Heart right ventricle (tissue), 16 donors: Measurements from ENCODE around the gene NPTXR. TPM values are rescaled to one million over a fixed set of nuclear protein-coding genes. Genes with fewer than 3 reads are reported as not detected.

Experiments
- ATAC-seq, 8 donors: fragments of 200-7000 bp; cut with Tn5 transposase; one replicate each; pipeline ENCODE4 v1.9.1; 2020; ENCODE audit warnings: mild to moderate bottlenecking in 8 of 8, moderate library complexity in 8 of 8, moderate number of reproducible peaks in 1 of 8
- DNase-seq, 2 donors: peaks; one replicate each; pipeline ENCODE4 v3.0.0-alpha.2; 2020
- H3K27ac ChIP-seq, 10 donors: fragments of 200-600 bp; sonication (generic) in 2 of 10; one replicate each; pipeline versions ENCODE4 v1.5.0 to v1.8.0; 2020 to 2022; ENCODE audit warnings: mild to moderate bottlenecking in 3 of 10
- H3K27me3 ChIP-seq, 7 donors: fragments of 200-600 bp; one replicate each; pipeline ENCODE4 v1.8.0; 2021 to 2022; ENCODE audit warnings: mild to moderate bottlenecking in 2 of 7
- H3K36me3 ChIP-seq, 9 donors: fragments of 200-600 bp; sonication (generic) in 1 of 9; one replicate each; pipeline versions ENCODE4 v1.5.0 to v1.8.0; 2020 to 2022; ENCODE audit warnings: mild to moderate bottlenecking in 2 of 9
- H3K4me1 ChIP-seq, 9 donors: fragments of 200-600 bp; sonication (generic) in 1 of 9; one replicate each; pipeline versions ENCODE4 v1.5.0 to v1.8.0; 2020 to 2022; ENCODE audit warnings: mild to moderate bottlenecking in 4 of 9
- H3K4me3 ChIP-seq, 10 donors: fragments of 200-600 bp; sonication (generic) in 2 of 10; one replicate each; pipeline versions ENCODE4 v1.5.0 to v1.8.0; 2020 to 2022; ENCODE audit warnings: mild to moderate bottlenecking in 7 of 10, moderate library complexity in 2 of 10
- H3K9me3 ChIP-seq, 11 donors: fragments of 200-600 bp in 10 of 11; sonication (generic) in 2 of 11; one replicate each; pipeline versions ENCODE4 v1.5.0 to v1.8.0; 2013 to 2022; ENCODE audit warnings: mild to moderate bottlenecking in 2 of 11, control low read depth in 1 of 11, moderate library complexity in 1 of 11
- whole genome bisulfite sequencing, 2 donors: extraction: QIAGEN DNeasy Blood & Tissue Kit; methylation state at CpG; one replicate each; pipeline ENCODE4 v1.1.7; 2013; ENCODE audit warnings: inconsistent platforms in 1 of 2; 5-methylcytosine and 5-hydroxymethylcytosine counted together
- intact Hi-C, 10 donors: fragments of 100-400 bp; cut with DNase I; formaldehyde crosslinking; loops; one replicate each; pipeline versions ENCODE4 v1.11.1 to v1.14.2; 2022
- polyA plus RNA-seq, 2 donors: library from polyadenylated mRNA; stranded (reverse); fragments of 200-250 nt; gene quantifications; one replicate each; pipeline ENCODE4 v1.2.3, GENCODE V29; 2013
- total RNA-seq, 10 donors: library from RNA; stranded (reverse); fragmentation: NEBNext Ultra II Directional in 3 of 10; extraction: Animal tissue kit (Norgen Biotek cat#: 25700) in 3 of 10; gene quantifications; one replicate each; pipeline versions ENCODE4 v1.2.1 to v1.2.4, GENCODE V29; 2021 to 2023
- TF ChIP-seq, protein P1 (sequence below), 9 donors: fragments of 200-600 bp; sonication (generic) in 2 of 9; IDR thresholded peaks; one replicate each; pipeline versions ENCODE4 v1.5.0 to v1.8.0; 2021 to 2022; ENCODE audit warnings: antibody characterized with exemption in 9 of 9, mild to moderate bottlenecking in 5 of 9, moderate library complexity in 1 of 9
- donor health status: Arrhythmogenic right ventricular cardiomyopathy.
- donor health status: ischemic (EF 13 %, LVEDD 7.1; RV severe dilation, severe dysfunction).
- donor health status: healthy with polysubstance abuse.
- donor health status: DM: no; HTN: yes; CAD: no.
- donor health status: DM: no; HTN: no; CAD: no.
- donor health status: ischemic (EF 25% LVEDD 6.9; RV normal size, moderate dysfunction).
- donor health status: ischemic (EF 25% LVEDD 5.7; RV mildly dilated, moderate dysfunction).
- donor health status: healthy.
- donor health status: DM: yes; HTN: yes; CAD: no.
- donor health status: Ischemic cardiomyopathy.
- donor health status: ischemic (EF 35%, LVEDD 5.7; RV mildly dilated, moderate dysfunction).
- donor health status: nonischemic (EF 11% LVEDD 7.7; RV severe dilation, severe dysfunction).
- donor health status: DM: yes; HTN: yes; CAD: no.
- donor health status: PGD.
- donor health status: ischemic (EF 29% LVEDD 5.4; RV normal size, mild dysfunction).
- donor health status: nonischemic (EF 23%, LVEDD 6.1; RV moderate dilation, normal function).

Gene NPTXR
- total and polyA plus RNA-seq, 12 donors = 8.6 to 32.9 (median 21.4) TPM

GRCh38 chr22:38873469-38874411 lies 29.9 kb upstream of the NPTXR start:
- DNase-seq = no peak

GRCh38 chr22:38872831-38873248 lies 29.0 kb upstream of the NPTXR start:
- H3K4me3 ChIP-seq = peak overlapping the region; percentile 67 to 96 (median 84)
- peaks cover 17 to 45% (median 41%) of the 10 kb centered on the region in 9 donors for H3K4me1 ChIP-seq
- peaks cover 0 to 3% (median 0%) of the 10 kb centered on the region in 11 donors for H3K9me3 ChIP-seq
- 0% methylated on average over 33 to 37 of the region's 37 CpGs for WGBS, 2 donors
- peak overlapping the region; percentile 94 to 99 (median 98) for H3K27ac ChIP-seq
- intact Hi-C loops = loop anchor here in 7 of 10 donors (1.0 to 10.0 kb wide), 10 partner anchors 49 to 444 kb away; partner anchors contain the start of genes APOBEC3B (in 1 of the 7) and RPL3 (in 1 of the 7)
- peaks cover 0 to 22% (median 0%) of the 10 kb centered on the region in 9 donors for H3K36me3 ChIP-seq
- ATAC-seq (peak; percentile 52 to 84 (median 74)), DNase-seq (peak; percentile 75 to 79)
- H3K27me3 ChIP-seq = no peaks in the 10 kb centered on the region
- TF ChIP-seq, protein P1, sequence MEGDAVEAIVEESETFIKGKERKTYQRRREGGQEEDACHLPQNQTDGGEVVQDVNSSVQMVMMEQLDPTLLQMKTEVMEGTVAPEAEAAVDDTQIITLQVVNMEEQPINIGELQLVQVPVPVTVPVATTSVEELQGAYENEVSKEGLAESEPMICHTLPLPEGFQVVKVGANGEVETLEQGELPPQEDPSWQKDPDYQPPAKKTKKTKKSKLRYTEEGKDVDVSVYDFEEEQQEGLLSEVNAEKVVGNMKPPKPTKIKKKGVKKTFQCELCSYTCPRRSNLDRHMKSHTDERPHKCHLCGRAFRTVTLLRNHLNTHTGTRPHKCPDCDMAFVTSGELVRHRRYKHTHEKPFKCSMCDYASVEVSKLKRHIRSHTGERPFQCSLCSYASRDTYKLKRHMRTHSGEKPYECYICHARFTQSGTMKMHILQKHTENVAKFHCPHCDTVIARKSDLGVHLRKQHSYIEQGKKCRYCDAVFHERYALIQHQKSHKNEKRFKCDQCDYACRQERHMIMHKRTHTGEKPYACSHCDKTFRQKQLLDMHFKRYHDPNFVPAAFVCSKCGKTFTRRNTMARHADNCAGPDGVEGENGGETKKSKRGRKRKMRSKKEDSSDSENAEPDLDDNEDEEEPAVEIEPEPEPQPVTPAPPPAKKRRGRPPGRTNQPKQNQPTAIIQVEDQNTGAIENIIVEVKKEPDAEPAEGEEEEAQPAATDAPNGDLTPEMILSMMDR (IDR thresholded peaks at IDR 0.05) = no peak

More at GRCh38 chr22:38873469-38874411, 29.9 kb upstream of the NPTXR start:
- Histone ChIP-seq H3K27me3 (no peaks in the 10 kb centered on the region), H3K36me3 (peaks cover 0 to 14% (median 0%) of the 10 kb centered on the region in 9 donors), H3K4me1 (peaks cover 16 to 36% (median 33%) of the 10 kb centered on the region in 9 donors), H3K9me3 (peaks cover 0 to 9% (median 0%) of the 10 kb centered on the region in 11 donors), H3K27ac (peak overlapping the region; percentile 94 to 99 (median 98)), H3K4me3 (peak overlapping the region in 8 of 10 donors; percentile 68 to 96 (median 84))
- intact Hi-C loops = loop anchor here in 7 of 10 donors (2.0 to 10.0 kb wide), 9 partner anchors 49 to 444 kb away; partner anchors contain the start of genes APOBEC3B (in 1 of the 7) and RPL3 (in 1 of the 7)
- TF ChIP-seq, protein P1 (IDR thresholded peaks at IDR 0.05) = no peak
- WGBS, 2 donors = 79% methylated on average over 9 of the region's 9 CpGs
- ATAC-seq = no peak

DNA sequence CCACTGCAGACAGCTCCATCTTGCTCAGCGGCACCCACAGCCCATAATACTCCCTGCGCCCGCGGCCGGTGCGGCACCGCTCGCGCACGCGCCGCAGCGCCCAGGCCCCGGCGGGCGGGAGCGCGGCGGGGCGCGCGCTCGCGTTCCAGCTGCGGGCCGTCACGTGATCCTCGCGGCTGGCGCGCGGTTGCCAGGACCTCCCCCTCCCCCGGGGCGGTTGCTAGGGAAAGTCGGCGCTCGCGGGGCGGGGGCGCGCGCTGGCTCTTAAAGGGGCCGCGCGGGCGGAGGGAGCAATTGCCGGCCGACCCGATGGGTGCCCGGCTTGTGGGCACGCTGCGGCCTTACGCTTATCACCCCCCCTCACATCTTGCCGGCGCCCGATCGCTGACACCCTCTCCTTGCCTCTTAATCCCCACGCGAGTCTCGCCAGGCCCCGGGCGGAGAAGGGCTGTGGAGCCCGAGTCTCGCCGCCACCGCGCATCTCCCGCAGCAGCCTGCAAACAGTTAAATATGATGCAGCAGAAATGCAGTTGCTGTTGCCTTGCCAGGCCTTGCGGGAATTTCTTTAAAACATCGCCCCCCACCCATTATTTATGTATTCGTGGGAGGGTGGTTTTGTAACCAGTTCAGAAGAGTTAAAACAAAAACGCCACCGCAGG lies 28.5 kb upstream of the NPTXR start, which contains the start of gene CBX6:
Gene CBX6, minus strand, starts transcription at position 45 of the 659 bp plus-strand sequence. Its CDS starts 26 bp downstream, at position 19.
- Histone ChIP-seq H3K27ac (peak within 1 kb of the TSS; percentile 94 to 99 (median 98)), H3K9me3 (no peaks in the 10 kb centered on the region), H3K4me1 (peaks cover 17 to 50% (median 42%) of the 10 kb centered on the region in 9 donors), H3K27me3 (no peaks in the 10 kb centered on the region), H3K4me3 (peak within 1 kb of the TSS; percentile 67 to 96 (median 84)), H3K36me3 (peaks cover 0 to 27% (median 0%) of the 10 kb centered on the region in 9 donors)
- peak; percentile 97 to 98 for DNase-seq
- intact Hi-C loops = loop anchor here in 7 of 10 donors (1.0 to 10.0 kb wide), 10 partner anchors 50 to 445 kb away; partner anchors contain the start of genes APOBEC3B (in 1 of the 7) and RPL3 (in 1 of the 7)
- WGBS, 2 donors = 0% methylated on average over 72 to 73 of the region's 73 CpGs
- peak; percentile 85 to 91 (median 89) for ATAC-seq
- TF ChIP-seq, protein P1 (IDR thresholded peaks at IDR 0.05) = no peak
